Loucy (cell line): Measurements from ENCODE around the gene KEL.

Source experiments
- H2AFZ ChIP-seq: fragments of 200-600 bp; sonication (generic); 2 replicates; pipeline ENCODE4 v1.6.0; 2016; ENCODE audit warnings: antibody characterized with exemption, mild to moderate bottlenecking, low read length, moderate library complexity
- H3F3A ChIP-seq: fragments of 200-600 bp; 2 replicates; pipeline ENCODE4 v1.6.0; 2016; ENCODE audit warnings: antibody characterized with exemption, low read depth, mild to moderate bottlenecking
- H3K27me3 ChIP-seq: fragments of 200-600 bp; sonication (generic); 2 replicates; pipeline ENCODE4 v1.6.1; 2014; ENCODE audit warnings: low read length, mild to moderate bottlenecking; ENCODE audit not compliant: insufficient read depth, poor library complexity, severe bottlenecking
- H3K36me3 ChIP-seq: fragments of 200-600 bp; sonication (generic); 2 replicates; pipeline ENCODE4 v1.6.1; 2016; ENCODE audit warnings: low read length; ENCODE audit not compliant: insufficient read depth
- H3K4me1 ChIP-seq: fragments of 200-600 bp; sonication (generic); 2 replicates; pipeline ENCODE4 v1.5.1; 2014; ENCODE audit warnings: low read length, mild to moderate bottlenecking; ENCODE audit not compliant: insufficient read depth, poor library complexity, severe bottlenecking
- H3K4me2 ChIP-seq: fragments of 200-600 bp; sonication (generic); 2 replicates; pipeline ENCODE4 v1.6.0; 2014; ENCODE audit warnings: antibody characterized with exemption, low read length, low read depth, mild to moderate bottlenecking; ENCODE audit not compliant: poor library complexity, severe bottlenecking
- H3K4me3 ChIP-seq: fragments of 200-600 bp; sonication (generic); 2 replicates; pipeline ENCODE4 v1.5.1; 2014; ENCODE audit warnings: low read length, mild to moderate bottlenecking, mixed read lengths; ENCODE audit not compliant: poor library complexity, severe bottlenecking
- H3K79me2 ChIP-seq: fragments of 200-600 bp; sonication (generic); 2 replicates; pipeline ENCODE4 v1.6.1; 2014; ENCODE audit warnings: low read length; ENCODE audit not compliant: insufficient read depth
- H3K9ac ChIP-seq: fragments of 200-600 bp; sonication (generic); 2 replicates; pipeline ENCODE4 v1.6.0; 2014; ENCODE audit warnings: mild to moderate bottlenecking, low read depth, low read length, moderate library complexity; ENCODE audit not compliant: poor library complexity, severe bottlenecking
- H3K9me2 ChIP-seq: fragments of 200-600 bp; sonication (generic); replicated peaks from 2 replicates; pipeline ENCODE4 v1.6.1; 2016; ENCODE audit warnings: low read depth, low read length, mixed read lengths
- H3K9me3 ChIP-seq: fragments of 200-600 bp; sonication (generic); 2 replicates; pipeline ENCODE4 v1.6.1; 2014; ENCODE audit warnings: mild to moderate bottlenecking, antibody characterized with exemption, low read length, low read depth; ENCODE audit not compliant: insufficient read depth
- H4K20me1 ChIP-seq: fragments of 200-600 bp; sonication (generic); 2 replicates; pipeline ENCODE4 v1.6.0; 2014; ENCODE audit warnings: antibody characterized with exemption, low read length, mild to moderate bottlenecking; ENCODE audit not compliant: insufficient read depth, poor library complexity, severe bottlenecking
- EZH2phosphoT487 ChIP-seq: fragments of 200-600 bp; IDR thresholded peaks from 2 replicates; pipeline ENCODE4 v1.6.1; 2018; ENCODE audit warnings: antibody characterized with exemption, mild to moderate bottlenecking, moderate library complexity, borderline replicate concordance
- TF ChIP-seq, protein P1 (sequence below): fragments of 200-600 bp; sonication (generic); conservative IDR thresholded peaks from 2 replicates; pipeline ENCODE4 v1.5.1; 2014; ENCODE audit warnings: mild to moderate bottlenecking, antibody characterized with exemption, low read length

Gene KEL

GRCh38 chr7:142998966-142999365 is 36.8 kb upstream of the KEL start:
- TF ChIP-seq, protein P1, sequence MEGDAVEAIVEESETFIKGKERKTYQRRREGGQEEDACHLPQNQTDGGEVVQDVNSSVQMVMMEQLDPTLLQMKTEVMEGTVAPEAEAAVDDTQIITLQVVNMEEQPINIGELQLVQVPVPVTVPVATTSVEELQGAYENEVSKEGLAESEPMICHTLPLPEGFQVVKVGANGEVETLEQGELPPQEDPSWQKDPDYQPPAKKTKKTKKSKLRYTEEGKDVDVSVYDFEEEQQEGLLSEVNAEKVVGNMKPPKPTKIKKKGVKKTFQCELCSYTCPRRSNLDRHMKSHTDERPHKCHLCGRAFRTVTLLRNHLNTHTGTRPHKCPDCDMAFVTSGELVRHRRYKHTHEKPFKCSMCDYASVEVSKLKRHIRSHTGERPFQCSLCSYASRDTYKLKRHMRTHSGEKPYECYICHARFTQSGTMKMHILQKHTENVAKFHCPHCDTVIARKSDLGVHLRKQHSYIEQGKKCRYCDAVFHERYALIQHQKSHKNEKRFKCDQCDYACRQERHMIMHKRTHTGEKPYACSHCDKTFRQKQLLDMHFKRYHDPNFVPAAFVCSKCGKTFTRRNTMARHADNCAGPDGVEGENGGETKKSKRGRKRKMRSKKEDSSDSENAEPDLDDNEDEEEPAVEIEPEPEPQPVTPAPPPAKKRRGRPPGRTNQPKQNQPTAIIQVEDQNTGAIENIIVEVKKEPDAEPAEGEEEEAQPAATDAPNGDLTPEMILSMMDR: no peak
- no peak for TF ChIP-seq EZH2phosphoT487
- Histone ChIP-seq H3K9ac (no peak overlapping the region), H3K4me3 (no peak overlapping the region), H3F3A (no peaks in the 10 kb centered on the region), H3K79me2 (no peaks in the 10 kb centered on the region), H4K20me1 (no peaks in the 10 kb centered on the region), H3K36me3 (no peaks in the 10 kb centered on the region), H3K9me2 (no peaks in the 10 kb centered on the region), H3K9me3 (peaks cover 8% of the 10 kb centered on the region), H3K4me2 (no peak overlapping the region), H3K27me3 (no peaks in the 10 kb centered on the region), H2AFZ (no peak overlapping the region), H3K4me1 (peaks cover 11% of the 10 kb centered on the region)

- TF ChIP-seq EZH2phosphoT487: no peak
- TF ChIP-seq, protein P1: no peak
- Histone ChIP-seq H3K9me3 (peaks cover 8% of the 10 kb centered on the region), H3F3A (no peaks in the 10 kb centered on the region), H3K36me3 (no peaks in the 10 kb centered on the region), H3K4me1 (no peaks in the 10 kb centered on the region), H3K9me2 (no peaks in the 10 kb centered on the region), H3K9ac (no peak overlapping the region), H3K4me2 (no peak overlapping the region), H2AFZ (no peak overlapping the region), H4K20me1 (no peaks in the 10 kb centered on the region), H3K4me3 (no peak overlapping the region), H3K27me3 (no peaks in the 10 kb centered on the region), H3K79me2 (no peaks in the 10 kb centered on the region)
These were observed 35.4 kb upstream of the KEL start for GRCh38 chr7:142997456-142997989.

DNA sequence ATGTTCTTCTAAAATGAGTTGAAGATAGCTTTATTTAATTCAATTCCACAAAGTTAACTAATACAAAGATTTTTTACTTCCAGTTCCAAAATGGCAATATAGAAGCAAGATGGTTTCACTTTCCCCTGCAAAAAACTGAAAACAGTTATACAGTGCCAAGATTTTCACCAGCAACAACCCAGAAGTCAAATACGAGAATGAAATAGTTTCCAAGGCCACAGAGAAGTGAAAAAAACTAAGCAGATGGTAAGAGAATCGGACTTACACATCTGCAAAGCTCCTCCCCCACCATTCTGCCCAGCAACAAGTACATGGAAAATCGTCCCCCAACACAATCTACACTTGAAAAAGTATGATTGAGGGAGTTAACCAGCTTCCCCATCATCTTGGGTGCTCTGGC is 30.3 kb upstream of the KEL start:
- no peak overlapping the region for H3K4me3 ChIP-seq

More for the DNA sequence above, 30.3 kb upstream of the KEL start:
- Histone ChIP-seq H3K4me1 (no peaks in the 10 kb centered on the region), H3K9me2 (no peaks in the 10 kb centered on the region), H3K9me3 (peaks cover 2% of the 10 kb centered on the region; the same call in 1 of the 2 replicates), H3K27me3 (no peaks in the 10 kb centered on the region), H3F3A (no peaks in the 10 kb centered on the region), H4K20me1 (no peaks in the 10 kb centered on the region), H3K4me2 (no peak overlapping the region), H2AFZ (no peak overlapping the region), H3K9ac (no peak overlapping the region), H3K36me3 (no peaks in the 10 kb centered on the region), H3K79me2 (no peaks in the 10 kb centered on the region)
- TF ChIP-seq, protein P1: no peak
- no peak for TF ChIP-seq EZH2phosphoT487
